C4-2B (cell line): ENCODE data around the gene DKK3.

Experiments
- CTCF ChIP-seq: fragments of 450-650 bp; conservative IDR thresholded peaks from 2 replicates; pipeline ENCODE4 v1.5.1; 2017; ENCODE audit warnings: mild to moderate bottlenecking
- ZFX ChIP-seq: fragments of 450-650 bp; IDR thresholded peaks from 2 replicates; pipeline ENCODE4 v1.6.1; 2017

DNA sequence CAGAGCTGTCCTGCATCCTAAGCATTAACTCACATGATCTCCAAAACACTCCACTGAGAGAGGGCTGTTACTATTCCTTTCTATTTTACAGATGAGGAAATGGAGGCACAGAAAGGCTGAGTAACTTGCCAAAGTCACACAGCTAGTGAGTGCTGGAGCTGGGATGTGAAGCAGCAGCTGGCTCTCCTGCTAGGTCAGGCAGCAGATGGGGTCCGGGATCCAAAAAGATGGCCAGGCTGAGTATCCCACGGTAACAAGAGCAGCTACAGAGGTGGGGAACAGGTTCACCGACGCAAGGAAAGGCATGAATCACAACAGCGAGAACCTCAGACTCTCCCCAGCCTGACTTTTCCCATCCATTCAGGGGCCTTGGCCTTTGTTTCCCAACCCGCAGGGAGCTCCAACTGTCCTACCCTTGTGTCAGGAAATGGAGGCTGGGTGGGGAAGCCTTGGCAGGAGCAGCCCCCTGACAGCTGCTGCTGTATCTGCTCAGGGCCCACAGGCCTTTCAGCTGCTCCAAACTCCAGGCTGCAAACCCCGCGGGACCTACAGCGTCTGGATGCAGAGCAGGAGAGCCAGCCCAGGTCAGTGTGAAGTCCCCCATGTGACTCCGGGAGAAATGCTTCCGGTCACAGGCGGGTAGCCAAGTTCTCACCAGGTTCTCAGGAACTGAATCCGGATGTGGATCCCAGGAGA is 29.5 kb downstream of the DKK3 start:
- TF ChIP-seq CTCF (no peak), ZFX (no peak)
